HL-60 (cell line): Measurements from ENCODE around the gene NEDD4L.

Experiments used
- DNase-seq, 2 experiments: peaks; one replicate each; pipeline ENCODE4 v3.0.0-alpha.2; 2010 to 2020; ENCODE audit warnings: low read depth in 1 of 2, low spot score in 1 of 2
- H3K27ac ChIP-seq: fragments of 250-450 bp; sonication (Bioruptor Pico); replicated peaks from 2 replicates; pipeline ENCODE4 v1.5.1; 2020; ENCODE audit warnings: mild to moderate bottlenecking, moderate library complexity
- H3K27me3 ChIP-seq: fragments of 250-450 bp; sonication (Bioruptor Pico); 2 replicates; pipeline ENCODE4 v1.5.1; 2021; ENCODE audit warnings: mild to moderate bottlenecking, moderate library complexity; ENCODE audit not compliant: insufficient read depth, poor library complexity, severe bottlenecking
- H3K4me3 ChIP-seq: replicated peaks from 2 replicates; pipeline ENCODE4 v1.5.1; 2011; ENCODE audit warnings: mild to moderate bottlenecking, control low read depth, low read length; ENCODE audit not compliant: insufficient read depth
- GABPA ChIP-seq: IDR thresholded peaks from 2 replicates; pipeline ENCODE4 v1.6.1; 2012; ENCODE audit warnings: low read depth
- POLR2AphosphoS5 ChIP-seq: IDR thresholded peaks from 2 replicates; pipeline ENCODE4 v1.6.1; 2012; ENCODE audit warnings: low read depth
- SPI1 ChIP-seq: IDR thresholded peaks from 2 replicates; pipeline ENCODE4 v1.6.1; 2012; ENCODE audit warnings: low read depth, mild to moderate bottlenecking, borderline replicate concordance
- TF ChIP-seq, protein P1 (sequence below): IDR thresholded peaks from 2 replicates; pipeline ENCODE4 v1.6.1; 2012; ENCODE audit warnings: low read depth; ENCODE audit not compliant: insufficient replicate concordance
- TF ChIP-seq, protein P2 (sequence below): IDR thresholded peaks from one replicate; pipeline ENCODE4 v1.5.1; 2011; ENCODE audit warnings: low read length, control low read depth, inconsistent platforms; ENCODE audit not compliant: insufficient read depth

NEDD4L gene

DNA sequence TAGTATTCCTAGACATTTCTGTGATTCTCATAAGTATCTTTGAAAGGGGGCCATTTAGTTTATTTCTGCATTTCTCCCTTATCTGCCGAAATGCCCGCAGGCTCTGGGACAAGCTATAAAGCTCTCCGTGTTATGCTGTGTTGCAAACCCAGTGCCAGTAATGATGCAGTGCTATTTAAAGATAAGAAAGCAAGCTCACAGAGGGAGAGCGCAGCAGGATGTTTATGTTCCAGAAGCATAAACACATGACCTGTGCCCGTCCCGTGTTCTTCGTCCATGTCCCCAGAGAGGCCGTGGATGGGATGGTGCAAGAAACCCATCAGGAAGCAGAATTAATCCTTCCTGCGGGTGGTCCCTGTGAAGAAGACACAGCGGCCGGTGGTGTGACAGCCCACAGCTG, 99.4 kb downstream of the NEDD4L start:
- Histone ChIP-seq H3K27me3 (peaks cover 3% of the 10 kb centered on the region), H3K4me3 (no peak overlapping the region), H3K27ac (no peak overlapping the region)
- no peak for DNase-seq
- TF ChIP-seq, protein P1, sequence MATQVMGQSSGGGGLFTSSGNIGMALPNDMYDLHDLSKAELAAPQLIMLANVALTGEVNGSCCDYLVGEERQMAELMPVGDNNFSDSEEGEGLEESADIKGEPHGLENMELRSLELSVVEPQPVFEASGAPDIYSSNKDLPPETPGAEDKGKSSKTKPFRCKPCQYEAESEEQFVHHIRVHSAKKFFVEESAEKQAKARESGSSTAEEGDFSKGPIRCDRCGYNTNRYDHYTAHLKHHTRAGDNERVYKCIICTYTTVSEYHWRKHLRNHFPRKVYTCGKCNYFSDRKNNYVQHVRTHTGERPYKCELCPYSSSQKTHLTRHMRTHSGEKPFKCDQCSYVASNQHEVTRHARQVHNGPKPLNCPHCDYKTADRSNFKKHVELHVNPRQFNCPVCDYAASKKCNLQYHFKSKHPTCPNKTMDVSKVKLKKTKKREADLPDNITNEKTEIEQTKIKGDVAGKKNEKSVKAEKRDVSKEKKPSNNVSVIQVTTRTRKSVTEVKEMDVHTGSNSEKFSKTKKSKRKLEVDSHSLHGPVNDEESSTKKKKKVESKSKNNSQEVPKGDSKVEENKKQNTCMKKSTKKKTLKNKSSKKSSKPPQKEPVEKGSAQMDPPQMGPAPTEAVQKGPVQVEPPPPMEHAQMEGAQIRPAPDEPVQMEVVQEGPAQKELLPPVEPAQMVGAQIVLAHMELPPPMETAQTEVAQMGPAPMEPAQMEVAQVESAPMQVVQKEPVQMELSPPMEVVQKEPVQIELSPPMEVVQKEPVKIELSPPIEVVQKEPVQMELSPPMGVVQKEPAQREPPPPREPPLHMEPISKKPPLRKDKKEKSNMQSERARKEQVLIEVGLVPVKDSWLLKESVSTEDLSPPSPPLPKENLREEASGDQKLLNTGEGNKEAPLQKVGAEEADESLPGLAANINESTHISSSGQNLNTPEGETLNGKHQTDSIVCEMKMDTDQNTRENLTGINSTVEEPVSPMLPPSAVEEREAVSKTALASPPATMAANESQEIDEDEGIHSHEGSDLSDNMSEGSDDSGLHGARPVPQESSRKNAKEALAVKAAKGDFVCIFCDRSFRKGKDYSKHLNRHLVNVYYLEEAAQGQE = no peak
- TF ChIP-seq GABPA = no peak
- TF ChIP-seq, protein P2, sequence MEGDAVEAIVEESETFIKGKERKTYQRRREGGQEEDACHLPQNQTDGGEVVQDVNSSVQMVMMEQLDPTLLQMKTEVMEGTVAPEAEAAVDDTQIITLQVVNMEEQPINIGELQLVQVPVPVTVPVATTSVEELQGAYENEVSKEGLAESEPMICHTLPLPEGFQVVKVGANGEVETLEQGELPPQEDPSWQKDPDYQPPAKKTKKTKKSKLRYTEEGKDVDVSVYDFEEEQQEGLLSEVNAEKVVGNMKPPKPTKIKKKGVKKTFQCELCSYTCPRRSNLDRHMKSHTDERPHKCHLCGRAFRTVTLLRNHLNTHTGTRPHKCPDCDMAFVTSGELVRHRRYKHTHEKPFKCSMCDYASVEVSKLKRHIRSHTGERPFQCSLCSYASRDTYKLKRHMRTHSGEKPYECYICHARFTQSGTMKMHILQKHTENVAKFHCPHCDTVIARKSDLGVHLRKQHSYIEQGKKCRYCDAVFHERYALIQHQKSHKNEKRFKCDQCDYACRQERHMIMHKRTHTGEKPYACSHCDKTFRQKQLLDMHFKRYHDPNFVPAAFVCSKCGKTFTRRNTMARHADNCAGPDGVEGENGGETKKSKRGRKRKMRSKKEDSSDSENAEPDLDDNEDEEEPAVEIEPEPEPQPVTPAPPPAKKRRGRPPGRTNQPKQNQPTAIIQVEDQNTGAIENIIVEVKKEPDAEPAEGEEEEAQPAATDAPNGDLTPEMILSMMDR = no peak
- no peak for TF ChIP-seq POLR2AphosphoS5
- no peak for TF ChIP-seq SPI1

DNA sequence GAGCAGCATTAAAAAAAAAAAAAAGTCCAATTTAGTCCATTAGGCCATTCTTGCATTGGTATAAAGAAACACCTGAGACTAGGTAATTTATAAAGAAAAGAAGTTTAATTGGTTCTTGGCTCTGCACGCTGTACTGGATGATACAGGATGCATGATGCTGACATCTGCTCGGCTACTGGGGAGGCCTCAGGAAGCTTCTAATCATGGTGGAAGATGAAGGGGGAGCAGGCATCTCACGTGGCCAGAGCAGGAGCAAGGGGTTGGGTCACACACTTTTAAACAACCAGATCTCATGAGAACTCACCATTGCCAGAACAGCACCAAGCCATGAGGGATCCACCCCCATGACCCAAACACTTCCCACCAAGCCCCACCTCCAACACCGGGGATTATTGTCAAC, 100.1 kb downstream of the NEDD4L start:
- no peak overlapping the region for H3K27ac ChIP-seq
- no peak overlapping the region for H3K4me3 ChIP-seq
- H3K27me3 ChIP-seq = peaks cover 3% of the 10 kb centered on the region
- no peak for TF ChIP-seq POLR2AphosphoS5
- no peak for TF ChIP-seq GABPA
- TF ChIP-seq, protein P2 = no peak
- TF ChIP-seq SPI1 = no peak
- TF ChIP-seq, protein P1 = no peak
- no peak for DNase-seq

DNA sequence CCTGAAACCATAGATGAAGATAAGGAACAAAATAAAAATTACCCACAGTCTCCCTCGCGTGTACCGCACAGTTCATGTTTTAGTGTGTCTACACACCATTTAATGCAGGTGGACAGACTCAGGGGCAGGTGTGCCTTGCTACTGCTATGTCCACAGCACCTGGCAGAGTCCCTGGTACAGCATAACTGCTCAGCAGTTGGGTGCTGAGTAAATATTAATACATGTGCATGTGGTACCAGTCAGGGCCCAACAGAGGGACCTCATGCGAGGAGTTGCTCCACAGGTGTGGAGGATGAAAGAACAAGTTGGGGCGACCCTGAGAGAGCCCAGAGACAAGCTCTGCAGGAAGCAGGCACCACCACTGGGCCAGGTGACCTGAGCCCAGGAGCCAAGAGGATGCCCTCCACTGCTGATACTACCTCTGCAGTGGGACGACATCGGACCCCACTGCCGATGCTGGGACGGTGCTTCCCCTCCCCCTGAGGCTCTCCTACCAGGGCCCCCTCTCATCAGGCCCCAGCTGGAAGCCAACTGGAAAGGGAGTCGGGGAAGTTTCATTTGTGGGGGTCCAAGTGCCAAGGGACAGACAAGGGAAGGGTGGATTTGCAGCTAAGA, 100.8 kb downstream of the NEDD4L start:
- no peak for TF ChIP-seq POLR2AphosphoS5
- TF ChIP-seq SPI1 = no peak
- no peak for TF ChIP-seq GABPA
- TF ChIP-seq, protein P2 = no peak
- TF ChIP-seq, protein P1 = no peak
- DNase-seq = no peak
- H3K27me3 ChIP-seq = peaks cover 3% of the 10 kb centered on the region
- H3K27ac ChIP-seq = no peak overlapping the region
- no peak overlapping the region for H3K4me3 ChIP-seq
